KMS-11 (cell line): Measurements from ENCODE around the gene MTMR2.

Source experiments
- H2AFZ ChIP-seq: fragments of 200-600 bp; sonication (generic); 2 replicates; pipeline ENCODE4 v1.6.1; 2016; ENCODE audit warnings: antibody characterized with exemption, mixed run types, low read depth
- H3K27ac ChIP-seq: fragments of 200-600 bp; sonication (generic); 2 replicates; pipeline ENCODE4 v1.6.1; 2016; ENCODE audit warnings: mild to moderate bottlenecking, mixed run types
- H3K27me3 ChIP-seq: fragments of 200-600 bp; sonication (generic); 2 replicates; pipeline ENCODE4 v1.6.1; 2017; ENCODE audit warnings: mild to moderate bottlenecking, low read depth, mixed run types, moderate library complexity; ENCODE audit not compliant: insufficient read depth
- H3K36me3 ChIP-seq: fragments of 200-600 bp; sonication (generic); 2 replicates; pipeline ENCODE4 v1.6.1; 2017; ENCODE audit warnings: mild to moderate bottlenecking, mixed run types; ENCODE audit not compliant: insufficient read depth
- H3K4me1 ChIP-seq: fragments of 200-600 bp; sonication (generic); 2 replicates; pipeline ENCODE4 v1.6.1; 2016; ENCODE audit warnings: mild to moderate bottlenecking, low read depth, mixed run types; ENCODE audit not compliant: poor library complexity, severe bottlenecking
- H3K4me2 ChIP-seq: fragments of 200-600 bp; sonication (generic); 2 replicates; pipeline ENCODE4 v1.7.0; 2016; ENCODE audit warnings: mild to moderate bottlenecking, mixed run types
- H3K4me3 ChIP-seq: fragments of 200-600 bp; sonication (generic); IDR thresholded peaks from 2 replicates; pipeline ENCODE4 v1.6.1; 2017; ENCODE audit warnings: low read depth, low read length, mixed read lengths; ENCODE audit not compliant: insufficient read depth
- H3K79me2 ChIP-seq: fragments of 200-600 bp; sonication (generic); 2 replicates; pipeline ENCODE4 v1.6.1; 2016; ENCODE audit warnings: low read depth, mixed run types; ENCODE audit not compliant: insufficient read depth
- H3K9ac ChIP-seq: fragments of 200-600 bp; sonication (generic); 2 replicates; pipeline ENCODE4 v1.6.1; 2016; ENCODE audit warnings: mild to moderate bottlenecking, mixed run types
- H4K20me1 ChIP-seq: fragments of 200-600 bp; sonication (generic); 2 replicates; pipeline ENCODE4 v1.6.1; 2016; ENCODE audit warnings: mild to moderate bottlenecking, mixed run types; ENCODE audit not compliant: insufficient read depth
- TF ChIP-seq, protein P1 (sequence below): fragments of 200-600 bp; sonication (generic); conservative IDR thresholded peaks from 2 replicates; pipeline ENCODE4 v1.6.1; 2017; ENCODE audit warnings: low read depth, mild to moderate bottlenecking, antibody characterized with exemption, low read length, moderate library complexity, mixed read lengths

Gene MTMR2

DNA sequence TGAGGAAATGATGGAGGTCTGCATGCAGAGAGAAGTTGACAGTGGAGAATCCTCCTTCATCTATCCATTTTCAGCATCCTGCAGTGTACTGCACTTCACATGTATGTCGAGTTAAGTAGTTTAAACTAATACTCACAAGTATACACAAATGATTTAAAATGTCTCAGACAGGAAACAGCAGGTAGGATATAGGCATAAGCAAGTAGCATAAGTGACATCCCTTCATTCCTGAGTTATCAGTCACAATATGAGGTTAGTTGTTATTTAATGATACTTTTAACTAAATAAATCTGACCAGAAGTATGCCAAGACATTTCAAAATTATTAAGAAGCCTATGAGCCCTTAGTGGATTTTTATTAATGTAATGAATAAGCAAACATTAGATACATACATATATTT, 37.4 kb downstream of the MTMR2 start:
- Histone ChIP-seq H3K9ac (no peak overlapping the region), H3K4me1 (no peaks in the 10 kb centered on the region), H3K27me3 (no peaks in the 10 kb centered on the region), H3K36me3 (no peaks in the 10 kb centered on the region), H3K4me2 (no peak overlapping the region), H3K27ac (no peak overlapping the region), H4K20me1 (no peaks in the 10 kb centered on the region), H2AFZ (no peak overlapping the region), H3K4me3 (no peak overlapping the region), H3K79me2 (no peaks in the 10 kb centered on the region)
- TF ChIP-seq, protein P1, sequence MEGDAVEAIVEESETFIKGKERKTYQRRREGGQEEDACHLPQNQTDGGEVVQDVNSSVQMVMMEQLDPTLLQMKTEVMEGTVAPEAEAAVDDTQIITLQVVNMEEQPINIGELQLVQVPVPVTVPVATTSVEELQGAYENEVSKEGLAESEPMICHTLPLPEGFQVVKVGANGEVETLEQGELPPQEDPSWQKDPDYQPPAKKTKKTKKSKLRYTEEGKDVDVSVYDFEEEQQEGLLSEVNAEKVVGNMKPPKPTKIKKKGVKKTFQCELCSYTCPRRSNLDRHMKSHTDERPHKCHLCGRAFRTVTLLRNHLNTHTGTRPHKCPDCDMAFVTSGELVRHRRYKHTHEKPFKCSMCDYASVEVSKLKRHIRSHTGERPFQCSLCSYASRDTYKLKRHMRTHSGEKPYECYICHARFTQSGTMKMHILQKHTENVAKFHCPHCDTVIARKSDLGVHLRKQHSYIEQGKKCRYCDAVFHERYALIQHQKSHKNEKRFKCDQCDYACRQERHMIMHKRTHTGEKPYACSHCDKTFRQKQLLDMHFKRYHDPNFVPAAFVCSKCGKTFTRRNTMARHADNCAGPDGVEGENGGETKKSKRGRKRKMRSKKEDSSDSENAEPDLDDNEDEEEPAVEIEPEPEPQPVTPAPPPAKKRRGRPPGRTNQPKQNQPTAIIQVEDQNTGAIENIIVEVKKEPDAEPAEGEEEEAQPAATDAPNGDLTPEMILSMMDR: no peak

- TF ChIP-seq, protein P1: no peak
- Histone ChIP-seq H3K4me2 (no peak overlapping the region), H4K20me1 (no peaks in the 10 kb centered on the region), H3K4me3 (no peak overlapping the region), H3K79me2 (no peaks in the 10 kb centered on the region), H2AFZ (no peak overlapping the region), H3K36me3 (no peaks in the 10 kb centered on the region), H3K9ac (no peak overlapping the region), H3K4me1 (no peaks in the 10 kb centered on the region), H3K27me3 (no peaks in the 10 kb centered on the region), H3K27ac (no peak overlapping the region)
Observed at GRCh38 chr11:95884802-95885201, 39.1 kb downstream of the MTMR2 start.

DNA sequence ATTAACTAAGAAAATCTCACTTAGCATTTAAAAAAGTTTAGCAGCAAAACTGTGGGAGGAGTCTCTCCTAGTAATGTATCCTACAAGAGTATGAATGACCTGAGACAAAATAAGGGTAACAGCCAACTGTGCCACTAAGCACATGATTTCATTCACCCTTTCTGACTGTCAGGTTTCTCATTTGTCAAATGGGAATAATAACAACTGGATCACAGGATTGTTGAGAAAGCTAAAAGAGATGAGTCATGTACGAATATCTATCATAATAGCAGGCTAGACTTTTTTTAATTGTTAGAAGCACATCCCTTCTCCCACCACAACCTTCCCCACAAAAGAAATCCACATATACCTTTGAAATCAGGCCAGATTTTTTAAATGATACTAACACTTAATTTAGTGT, 39.5 kb downstream of the MTMR2 start:
- H3K79me2 ChIP-seq: no peaks in the 10 kb centered on the region
- no peaks in the 10 kb centered on the region for H3K27me3 ChIP-seq
- no peak overlapping the region for H3K4me2 ChIP-seq
- TF ChIP-seq, protein P1: no peak
- H3K27ac ChIP-seq: no peak overlapping the region
- no peak overlapping the region for H3K4me3 ChIP-seq
- H3K9ac ChIP-seq: no peak overlapping the region
- H2AFZ ChIP-seq: no peak overlapping the region
- H4K20me1 ChIP-seq: no peaks in the 10 kb centered on the region
- H3K4me1 ChIP-seq: no peaks in the 10 kb centered on the region
- H3K36me3 ChIP-seq: no peaks in the 10 kb centered on the region

- H3K4me3 ChIP-seq: no peak overlapping the region
- H3K4me1 ChIP-seq: no peaks in the 10 kb centered on the region
- no peak overlapping the region for H3K9ac ChIP-seq
- no peak overlapping the region for H2AFZ ChIP-seq
- no peak overlapping the region for H3K27ac ChIP-seq
- no peak overlapping the region for H3K4me2 ChIP-seq
- no peaks in the 10 kb centered on the region for H3K79me2 ChIP-seq
- no peaks in the 10 kb centered on the region for H3K27me3 ChIP-seq
- TF ChIP-seq, protein P1: no peak
- H3K36me3 ChIP-seq: no peaks in the 10 kb centered on the region
- no peaks in the 10 kb centered on the region for H4K20me1 ChIP-seq
Observed at GRCh38 chr11:95883381-95883780, 40.5 kb downstream of the MTMR2 start.
